Measurements from ENCODE around the gene CENPP.
"Not testable (repeated sequence)": the region's sequence is repeated elsewhere in the genome, so short reads cannot be mapped to it uniquely, and the experiment has no call there.

Gene CENPP

DNA sequence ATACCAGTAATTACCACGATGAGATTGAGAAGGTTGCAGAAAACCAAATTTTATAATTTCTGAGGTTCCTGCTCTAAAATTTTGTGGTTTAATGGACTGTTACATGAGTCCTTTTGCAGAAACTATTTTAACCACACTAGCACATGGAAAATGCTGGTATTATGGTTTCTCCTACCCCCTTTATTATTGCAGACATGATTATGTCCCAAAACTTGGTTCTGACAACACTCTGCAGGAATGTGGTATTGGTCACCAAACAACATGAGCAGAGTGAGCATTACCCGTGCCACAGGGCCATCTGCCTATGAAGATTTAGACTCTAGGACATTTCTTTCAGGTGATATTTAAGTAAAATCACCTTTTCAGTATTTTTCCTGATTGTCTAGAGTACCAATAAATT, 212.8 kb downstream of the CENPP start:
- DNase-seq (ENCODE audit: low read depth in 2 of 2), result no peak

DNA sequence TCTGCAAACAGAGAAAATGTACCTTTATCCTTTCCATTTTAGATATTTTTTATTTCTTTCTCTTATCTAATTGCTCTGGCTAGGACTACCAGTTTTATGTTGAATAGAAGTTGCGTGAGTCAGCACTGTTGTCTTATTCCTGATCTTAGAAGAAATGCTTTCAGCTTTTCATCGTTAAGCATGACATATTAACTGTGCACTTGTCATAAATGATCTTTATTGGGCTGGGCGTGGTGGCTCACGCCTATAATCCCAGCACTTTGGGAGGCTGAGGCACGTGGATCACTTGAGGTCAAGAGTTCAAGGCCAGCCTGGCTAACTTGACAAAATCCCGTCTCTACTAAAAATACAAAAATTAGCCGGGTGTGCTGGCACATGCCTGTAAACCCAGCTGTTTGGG, 218.2 kb downstream of the CENPP start:
- DNase-seq (ENCODE audit: low read depth in 2 of 2), result no peak

- DNase-seq (ENCODE audit: low read depth in 2 of 2), result no peak
Observed at GRCh38 chr9:92545002-92545510, 219.3 kb downstream of the CENPP start.

DNA sequence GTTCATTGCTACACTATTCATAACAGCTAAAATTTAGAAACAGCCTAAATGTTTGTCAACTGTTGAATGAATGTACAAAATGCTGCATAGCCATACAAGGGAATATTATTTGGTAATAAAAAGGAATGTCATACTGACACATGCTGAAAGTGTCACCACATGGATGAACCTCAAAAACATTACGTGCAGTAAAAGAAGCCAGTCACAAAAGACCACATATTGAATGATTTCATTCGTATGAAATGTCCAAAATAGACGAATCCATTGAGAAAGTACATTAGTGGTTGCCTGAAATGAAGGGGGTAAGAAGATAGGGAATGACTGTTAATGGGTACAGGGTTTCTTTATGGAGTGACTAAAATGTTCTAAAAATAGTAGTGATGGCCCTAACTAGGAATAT, 221.6 kb downstream of the CENPP start:
- no peak for DNase-seq (ENCODE audit: low read depth in 2 of 2)

DNA sequence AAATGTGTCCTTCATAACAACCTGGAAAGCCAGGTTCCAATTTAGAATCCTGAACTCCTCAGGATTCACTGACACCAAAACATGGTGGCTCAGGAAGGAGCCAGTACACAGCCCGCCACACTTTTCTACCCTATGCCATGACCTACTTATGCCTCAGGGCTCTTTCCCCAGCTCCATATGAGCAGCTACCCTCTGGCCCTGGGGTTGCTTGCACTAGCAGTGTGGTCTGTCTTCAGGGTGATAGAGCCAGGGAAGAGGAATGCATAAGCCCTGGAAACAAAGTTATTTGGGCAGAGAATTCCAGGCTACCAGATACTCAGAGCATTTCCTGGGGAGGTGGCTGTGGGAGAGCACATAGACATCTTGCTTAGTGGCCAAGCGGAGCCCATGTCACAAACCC, 225.0 kb downstream of the CENPP start:
- DNase-seq (ENCODE audit: low read depth in 2 of 2), result no peak

- DNase-seq (ENCODE audit: low read depth in 2 of 2), result no peak
Observed at GRCh38 chr9:92558612-92559374, 233.0 kb downstream of the CENPP start.

DNA sequence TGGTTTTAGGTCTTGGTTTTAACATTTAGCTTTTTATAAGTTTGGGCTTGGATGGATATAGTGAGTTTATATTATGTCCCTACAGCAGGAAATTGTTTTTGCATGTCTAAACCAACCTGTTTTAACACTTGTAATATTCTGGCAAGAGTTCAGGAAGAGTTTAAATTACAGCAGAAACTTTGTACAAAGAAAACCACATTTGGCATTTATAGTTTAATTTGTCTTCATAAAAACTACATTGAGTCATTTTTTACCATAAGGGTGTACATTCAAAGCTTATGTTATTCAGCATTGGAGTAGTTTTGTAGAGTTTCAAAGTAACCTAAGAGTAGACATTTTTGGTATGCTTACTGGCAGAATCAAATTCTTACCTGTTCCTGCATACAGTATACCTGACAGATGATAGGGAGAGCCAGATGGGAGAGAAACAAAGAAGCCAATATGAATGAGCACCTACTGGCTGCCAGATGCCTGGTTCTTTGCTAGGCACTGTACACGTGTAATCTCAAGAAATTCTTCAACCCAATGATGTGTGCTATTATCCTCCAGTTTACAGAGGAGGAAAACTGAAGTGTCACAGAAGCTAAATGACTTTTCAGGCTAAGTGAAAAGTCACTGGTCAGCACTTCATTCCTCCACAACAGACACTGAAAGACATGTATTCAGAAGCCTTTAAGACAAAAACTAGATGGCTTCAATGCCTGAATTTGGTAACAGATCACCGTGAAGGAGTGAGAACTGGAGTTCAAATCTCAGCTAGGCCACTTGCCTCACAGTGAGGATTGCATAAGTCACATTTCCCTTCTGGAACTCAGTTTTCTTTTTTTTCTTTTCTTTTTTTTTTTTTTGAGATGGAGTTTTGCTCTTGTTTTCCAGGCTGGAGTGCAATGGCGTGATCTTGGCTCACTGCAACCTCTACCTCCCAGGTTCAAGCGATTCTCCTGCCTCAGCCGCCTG, 235.9 kb downstream of the CENPP start:
- DNase-seq (ENCODE audit: low read depth in 2 of 2), result no peak

DNA sequence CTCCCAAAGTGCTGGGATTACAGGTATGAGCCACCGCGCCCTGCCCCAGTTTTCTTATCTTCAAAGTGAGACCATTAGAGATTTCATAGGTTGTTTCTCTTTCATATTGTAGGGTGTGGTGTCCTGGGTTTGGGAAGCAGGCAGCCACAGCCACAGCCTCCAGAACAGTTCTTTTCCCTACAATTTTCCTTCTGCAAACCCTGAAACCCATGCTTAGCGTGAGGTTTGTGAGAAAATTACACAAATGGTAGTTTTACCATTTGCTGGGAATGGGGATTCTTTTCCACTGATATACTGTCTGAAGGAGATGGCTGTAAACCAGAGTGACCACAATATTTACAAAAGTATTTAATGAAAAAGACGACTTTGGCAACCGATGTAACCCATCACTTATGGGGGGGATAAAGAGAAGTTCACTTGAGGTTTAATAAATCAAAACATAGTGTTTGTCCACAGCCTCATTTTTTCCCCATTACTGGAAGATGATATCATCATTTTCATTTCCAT, 236.8 kb downstream of the CENPP start:
- DNase-seq (ENCODE audit: low read depth in 2 of 2), result no peak

DNA sequence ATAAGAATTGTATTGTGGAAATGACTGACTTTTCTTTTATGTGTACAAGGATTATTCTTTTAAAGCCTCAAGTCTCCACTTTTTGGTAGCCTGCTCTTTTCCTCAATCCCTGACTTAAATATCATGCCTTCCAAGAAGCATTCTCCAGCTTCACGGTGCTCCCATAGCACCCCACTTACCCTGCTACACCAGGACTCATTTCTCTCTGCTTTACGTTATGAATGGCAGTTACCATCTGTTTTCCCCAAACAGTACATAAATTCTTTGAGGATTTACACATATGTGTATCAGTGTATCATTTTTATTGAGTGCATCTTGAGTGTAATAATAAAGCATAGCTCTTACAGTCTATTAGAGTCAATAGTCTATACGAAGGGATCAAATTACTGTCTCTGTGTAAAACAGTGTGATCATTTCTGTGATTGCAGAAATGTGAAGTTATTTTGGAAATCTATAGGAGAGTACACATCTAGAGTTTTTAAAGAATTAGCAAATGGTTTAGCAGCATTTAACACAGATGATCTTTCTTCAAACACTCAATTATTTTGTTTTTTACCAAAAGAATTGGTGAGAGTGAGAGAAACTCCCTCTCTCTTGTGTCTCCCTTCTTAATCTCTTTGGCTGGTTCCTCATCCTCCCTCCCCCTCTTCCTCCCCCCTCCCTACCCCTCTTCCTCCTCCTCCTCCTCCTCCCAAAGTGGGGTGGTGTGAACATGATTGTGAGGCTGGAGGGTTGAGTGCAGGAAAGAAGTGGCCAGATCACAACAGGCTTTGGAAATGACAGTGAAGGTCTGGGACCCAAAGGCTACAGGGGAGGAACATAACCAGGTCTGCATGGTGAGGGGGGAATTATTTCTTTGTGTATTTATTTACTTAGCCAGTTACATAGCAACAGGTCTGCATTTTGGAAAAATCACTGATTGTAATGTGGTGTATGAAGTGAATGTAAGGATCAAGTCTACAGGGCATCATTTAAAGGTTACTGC, 237.7 kb downstream of the CENPP start:
- DNase-seq (ENCODE audit: low read depth in 2 of 2), result no peak

DNA sequence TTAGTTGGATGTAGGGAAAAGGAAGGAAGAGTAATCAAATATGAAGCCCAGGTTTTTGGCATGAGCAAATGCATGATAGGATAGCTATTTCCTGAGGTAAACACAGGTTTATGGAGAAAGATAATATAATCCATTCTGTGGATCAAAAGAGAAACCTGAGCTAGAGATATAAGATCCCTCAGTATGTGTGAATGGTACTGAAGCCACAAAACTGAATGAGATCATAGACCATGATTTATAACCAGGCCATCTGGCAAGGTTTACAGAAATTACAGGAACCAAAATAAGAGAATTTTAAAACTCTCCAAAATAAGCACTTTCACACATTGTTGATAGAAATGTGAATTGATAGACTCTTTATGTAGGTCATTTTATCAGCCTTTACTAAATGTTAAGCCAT, 238.8 kb downstream of the CENPP start:
- DNase-seq (ENCODE audit: low read depth in 2 of 2), result no peak

GRCh38 chr9:92564982-92565381, 239.2 kb downstream of the CENPP start:
- DNase-seq (ENCODE audit: low read depth in 2 of 2), result no peak

DNA sequence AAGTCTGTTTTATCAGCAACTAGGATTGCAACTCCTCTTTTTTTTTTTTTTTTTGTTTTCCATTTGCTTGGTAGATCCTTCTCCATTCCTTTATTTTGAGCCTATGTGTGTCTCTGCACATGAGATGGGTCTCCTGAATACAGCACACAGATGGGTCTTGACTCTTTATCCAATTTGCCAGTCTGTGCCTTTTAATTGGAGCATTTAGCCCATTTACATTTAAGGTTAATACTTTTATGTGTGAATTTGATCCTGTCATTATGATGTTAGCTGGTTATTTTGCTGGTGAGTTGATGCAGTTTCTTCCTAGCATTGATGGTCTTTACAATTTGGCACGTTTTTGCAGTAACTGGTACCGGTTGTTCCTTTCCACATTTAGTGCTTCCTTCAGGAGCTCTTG, 246.1 kb downstream of the CENPP start:
- not testable (repeated sequence) for DNase-seq (ENCODE audit: low read depth in 2 of 2)

DNA sequence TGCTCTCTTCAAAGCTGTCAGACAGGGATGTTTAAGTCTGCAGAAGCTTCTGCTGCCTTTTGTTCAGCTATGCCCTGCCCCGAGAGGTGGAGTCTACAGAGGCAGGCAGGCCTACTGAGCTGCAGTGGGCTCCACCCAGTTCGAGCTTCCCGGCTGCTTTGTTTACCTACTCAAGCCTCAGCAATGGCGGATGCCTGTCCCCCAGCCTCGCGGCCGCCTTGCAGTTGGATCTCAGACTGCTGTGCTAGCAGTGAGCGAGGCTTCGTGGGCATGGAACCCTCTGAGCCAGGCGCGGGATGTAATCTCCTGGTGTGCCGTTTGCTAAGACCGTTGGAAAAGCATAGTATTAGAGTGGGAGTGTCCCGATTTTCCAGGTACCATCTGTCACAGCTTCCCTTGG, 247.9 kb downstream of the CENPP start:
- DNase-seq (ENCODE audit: low read depth in 2 of 2), result not testable (repeated sequence)

GRCh38 chr9:92576175-92576574, 250.4 kb downstream of the CENPP start:
- DNase-seq (ENCODE audit: low read depth in 2 of 2), result no peak

DNA sequence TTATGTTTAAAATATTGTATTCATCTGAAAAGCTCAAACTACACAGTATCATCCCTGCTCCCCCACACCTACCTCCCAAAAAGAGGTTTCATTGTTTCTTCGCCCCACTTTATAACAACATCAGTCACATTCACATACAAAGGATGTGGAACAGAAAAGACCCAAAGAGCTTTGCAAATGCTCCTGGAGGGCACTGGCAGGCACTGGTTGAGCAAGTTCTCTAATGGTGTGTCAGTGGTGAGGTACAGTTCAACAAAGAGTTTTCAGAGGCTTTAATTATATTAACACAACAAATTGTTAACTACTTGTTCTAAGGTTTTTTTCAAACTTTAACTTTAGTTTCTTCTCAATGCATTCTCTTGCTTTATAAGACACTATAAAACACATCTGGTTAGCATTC, 264.2 kb downstream of the CENPP start:
- no peak for DNase-seq (ENCODE audit: low read depth in 2 of 2)

GRCh38 chr9:92590377-92590776, 264.6 kb downstream of the CENPP start:
- DNase-seq (ENCODE audit: low read depth in 2 of 2), result no peak

DNA sequence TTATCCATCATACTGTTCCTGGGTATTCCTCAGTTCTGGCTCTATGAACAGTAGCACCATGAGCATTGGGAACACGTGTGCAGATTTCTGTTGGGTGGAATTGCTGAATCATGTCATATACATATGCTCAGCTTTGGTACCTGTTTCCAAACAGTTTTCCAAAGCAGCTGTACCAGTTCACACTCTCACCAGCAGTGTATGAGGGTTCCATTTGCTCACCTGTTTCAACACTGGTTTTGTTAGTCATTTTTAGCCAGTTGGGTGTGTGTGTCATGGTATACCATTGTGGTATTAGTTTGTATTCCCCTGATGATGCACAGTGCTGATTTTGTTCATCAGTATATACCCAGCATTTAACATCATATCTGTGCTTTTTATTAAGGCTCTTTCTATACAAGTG, 266.8 kb downstream of the CENPP start:
- DNase-seq (ENCODE audit: low read depth in 2 of 2), result no peak

- no peak for DNase-seq (ENCODE audit: low read depth in 2 of 2)
Observed at GRCh38 chr9:92592946-92593861, 267.5 kb downstream of the CENPP start.

DNA sequence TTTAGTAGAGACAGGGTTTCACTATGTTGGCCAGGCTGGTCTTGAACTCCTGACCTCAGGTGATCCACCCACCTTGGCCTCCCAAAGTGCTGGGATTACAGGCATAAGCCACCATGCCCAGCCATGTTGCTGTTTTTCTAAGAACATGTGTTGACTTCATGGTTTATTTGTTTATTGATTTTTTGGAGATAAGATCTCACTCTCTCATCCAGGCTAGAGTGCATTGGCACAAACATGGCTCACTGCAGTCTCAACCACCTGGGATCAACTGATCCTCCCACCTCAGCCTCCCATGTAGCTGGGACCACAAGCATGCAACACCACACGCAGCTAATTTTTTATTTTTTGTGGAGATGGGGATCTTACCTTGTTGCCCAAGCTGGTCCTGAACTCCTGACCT, 269.3 kb downstream of the CENPP start:
- DNase-seq (ENCODE audit: low read depth in 2 of 2), result not testable (repeated sequence)

GRCh38 chr9:92595930-92596329, 270.2 kb downstream of the CENPP start:
- DNase-seq (ENCODE audit: low read depth in 2 of 2), result no peak

Measured in stimulated activated CD8-positive, alpha-beta memory T cell treated with anti-CD3 and anti-CD28 coated beads, Interleukin-15, amount 100 ng/mL, for 48 hours (primary cell).